IMR-90 (cell line): ENCODE results near the gene FGGY. TPM values are rescaled to one million over a fixed set of nuclear protein-coding genes. Genes with fewer than 3 reads are reported as not detected.
A peak's percentile ranks its signal among the peaks of the same experiment; 100 is the strongest.

Experiments
- ATAC-seq: fragments of 200-7000 bp; cut with Tn5 transposase; 2 replicates; pipeline ENCODE4 v1.9.1; 2020; ENCODE audit warnings: low read depth, mild to moderate bottlenecking, moderate library complexity
- BruUV-seq: library from RNA; stranded (reverse); fragments of 400-500 nt; replicated peaks from 2 replicates; lab custom pipeline; 2021; lab: Mats Ljungman, UMichigan
- CTCF ChIA-PET: fragments of 300-600 bp; formaldehyde crosslinking; extraction: SDS; loops from one replicate; lab custom pipeline; 2021; ENCODE audit warnings: antibody characterized with exemption; lab: Yijun Ruan, JAX
- POLR2A ChIA-PET: fragments of 300-600 bp; sonication (Branson Sonifier 250); formaldehyde crosslinking; loops from one replicate; lab custom pipeline; 2022; ENCODE audit warnings: antibody characterized with exemption; ENCODE audit not compliant: unreplicated experiment; lab: Charles Lee
- DNase-seq: peaks from one replicate; pipeline ENCODE4 v3.0.0; 2013
- H2AFZ ChIP-seq: replicated peaks from 2 replicates; pipeline ENCODE3; 2013; ENCODE audit warnings: low read length, mild to moderate bottlenecking; ENCODE audit not compliant: poor library complexity
- H2AK5ac ChIP-seq: 2 replicates; pipeline ENCODE4 v1.6.1; 2013; ENCODE audit warnings: low read depth, low read length, inconsistent platforms
- H2AK9ac ChIP-seq: replicated peaks from 2 replicates; pipeline ENCODE3; 2013; ENCODE audit warnings: mild to moderate bottlenecking, low read depth, low read length, moderate library complexity; ENCODE audit not compliant: poor library complexity
- H2BK120ac ChIP-seq: 2 replicates; pipeline ENCODE4 v1.6.1; 2013; ENCODE audit warnings: low read depth, low read length, inconsistent platforms
- H2BK15ac ChIP-seq: 3 replicates; pipeline ENCODE4 v1.6.1; 2013; ENCODE audit warnings: low read depth, low read length, inconsistent platforms
- H2BK20ac ChIP-seq: 2 replicates; pipeline ENCODE4 v1.6.1; 2013; ENCODE audit warnings: low read depth, mild to moderate bottlenecking, inconsistent platforms, low read length, moderate library complexity
- H2BK5ac ChIP-seq: 2 replicates; pipeline ENCODE4 v1.6.1; 2013; ENCODE audit warnings: mild to moderate bottlenecking, low read depth, low read length, inconsistent platforms; ENCODE audit not compliant: poor library complexity, severe bottlenecking
- H3K14ac ChIP-seq: replicated peaks from 2 replicates; pipeline ENCODE4 v1.6.1; 2013; ENCODE audit warnings: low read depth, low read length, inconsistent platforms
- H3K18ac ChIP-seq: 2 replicates; pipeline ENCODE4 v1.6.1; 2013; ENCODE audit warnings: low read depth, low read length, control low read depth
- H3K23ac ChIP-seq: 2 replicates; pipeline ENCODE4 v1.6.1; 2013; ENCODE audit warnings: low read depth, low read length, inconsistent platforms
- H3K27ac ChIP-seq: 2 replicates; pipeline ENCODE4 v1.5.1; 2013; ENCODE audit warnings: mild to moderate bottlenecking, control low read depth, low read length; ENCODE audit not compliant: insufficient read depth
- H3K27me3 ChIP-seq: 2 replicates; pipeline ENCODE4 v1.6.1; 2013; ENCODE audit warnings: low read length; ENCODE audit not compliant: control insufficient read depth, insufficient read depth
- H3K36me3 ChIP-seq: 2 replicates; pipeline ENCODE4 v1.6.1; 2013; ENCODE audit warnings: low read length, mixed read lengths; ENCODE audit not compliant: control insufficient read depth, insufficient read depth
- H3K4ac ChIP-seq: 2 replicates; pipeline ENCODE4 v1.6.1; 2013; ENCODE audit warnings: low read depth, low read length, inconsistent platforms
- H3K4me1 ChIP-seq: 2 replicates; pipeline ENCODE4 v1.6.1; 2013; ENCODE audit warnings: low read length, mixed read lengths; ENCODE audit not compliant: control insufficient read depth, insufficient read depth
- H3K4me2 ChIP-seq: 2 replicates; pipeline ENCODE4 v1.6.1; 2013; ENCODE audit warnings: low read depth, mild to moderate bottlenecking, control low read depth, low read length, moderate library complexity
- H3K4me3 ChIP-seq: 2 replicates; pipeline ENCODE4 v1.5.1; 2013; ENCODE audit warnings: low read depth, mild to moderate bottlenecking, control low read depth, low read length, moderate library complexity; ENCODE audit not compliant: insufficient read depth
- H3K56ac ChIP-seq: 2 replicates; pipeline ENCODE4 v1.6.1; 2013; ENCODE audit warnings: low read length, inconsistent platforms; ENCODE audit not compliant: insufficient read depth; ENCODE audit errors: extremely low read depth
- H3K79me1 ChIP-seq, 2 experiments: 2 replicates each; pipeline ENCODE4 v1.6.1; 2013; ENCODE audit warnings: low read length in 2 of 2, inconsistent platforms in 1 of 2, low read depth in 1 of 2
- H3K9ac ChIP-seq: 2 replicates; pipeline ENCODE4 v1.6.1; 2013; ENCODE audit warnings: low read depth, low read length, control low read depth
- H3K9me1 ChIP-seq: 2 replicates; pipeline ENCODE4 v1.6.1; 2013; ENCODE audit warnings: low read length, inconsistent platforms; ENCODE audit not compliant: insufficient read depth
- H3K9me3 ChIP-seq: 2 replicates; pipeline ENCODE4 v1.6.1; 2013; ENCODE audit warnings: low read length; ENCODE audit not compliant: control insufficient read depth, insufficient read depth
- H4K20me1 ChIP-seq: 2 replicates; pipeline ENCODE4 v1.6.1; 2013; ENCODE audit warnings: low read length, inconsistent platforms; ENCODE audit not compliant: insufficient read depth
- H4K5ac ChIP-seq: 2 replicates; pipeline ENCODE4 v1.6.1; 2013; ENCODE audit warnings: mild to moderate bottlenecking, low read depth, low read length, control low read depth
- H4K8ac ChIP-seq, 2 experiments: 2 replicates each; pipeline ENCODE4 v1.6.1; 2013; ENCODE audit warnings: low read depth in 2 of 2, low read length in 2 of 2, control low read depth in 1 of 2, inconsistent platforms in 1 of 2
- H4K91ac ChIP-seq: 2 replicates; pipeline ENCODE4 v1.6.1; 2013; ENCODE audit warnings: low read depth, low read length, inconsistent platforms; ENCODE audit not compliant: insufficient read depth
- BHLHE40 ChIP-seq: fragments of 150-350 bp; IDR thresholded peaks from 2 replicates; pipeline ENCODE4 v1.6.1; 2016; ENCODE audit warnings: mild to moderate bottlenecking, low read depth, low read length
- CEBPB ChIP-seq: IDR thresholded peaks from 2 replicates; pipeline ENCODE4 v1.6.1; 2012; ENCODE audit warnings: low read depth, low read length, improper control_type of control experiment
- CHD1 ChIP-seq: IDR thresholded peaks from 2 replicates; pipeline ENCODE4 v1.6.1; 2012; ENCODE audit warnings: low read depth, low read length, improper control_type of control experiment
- FOS ChIP-seq: fragments of 150-350 bp; IDR thresholded peaks from 2 replicates; pipeline ENCODE4 v1.6.1; 2016; ENCODE audit warnings: low read depth, low read length
- MAFK ChIP-seq: IDR thresholded peaks from 2 replicates; pipeline ENCODE4 v1.6.1; 2012; ENCODE audit warnings: low read depth, low read length, improper control_type of control experiment
- MAZ ChIP-seq: IDR thresholded peaks from 2 replicates; pipeline ENCODE4 v1.6.1; 2012; ENCODE audit warnings: low read depth, mild to moderate bottlenecking, low read length, improper control_type of control experiment, moderate library complexity, borderline replicate concordance
- MXI1 ChIP-seq: IDR thresholded peaks from 2 replicates; pipeline ENCODE4 v1.6.1; 2012; ENCODE audit warnings: low read depth, mild to moderate bottlenecking, low read length, moderate library complexity, borderline replicate concordance
- NFE2L2 ChIP-seq: fragments of 150-350 bp; IDR thresholded peaks from 2 replicates; pipeline ENCODE4 v1.6.1; 2016; ENCODE audit warnings: low read depth, mild to moderate bottlenecking, low read length
- POLR2A ChIP-seq: IDR thresholded peaks from 2 replicates; pipeline ENCODE4 v1.6.1; 2012; ENCODE audit warnings: mild to moderate bottlenecking, low read depth, low read length
- RCOR1 ChIP-seq: IDR thresholded peaks from 2 replicates; pipeline ENCODE4 v1.6.1; 2012; ENCODE audit warnings: mild to moderate bottlenecking, low read length, improper control_type of control experiment; ENCODE audit not compliant: insufficient replicate concordance
- SMC3 ChIP-seq: fragments of 150-350 bp; IDR thresholded peaks from 2 replicates; pipeline ENCODE4 v1.6.1; 2016; ENCODE audit warnings: low read depth, mild to moderate bottlenecking, antibody characterized with exemption, low read length, moderate library complexity
- USF2 ChIP-seq: fragments of 150-350 bp; IDR thresholded peaks from 2 replicates; pipeline ENCODE4 v1.6.1; 2017; ENCODE audit warnings: mild to moderate bottlenecking, antibody characterized with exemption, low read length, low read depth
- WGBS, 2 experiments: methylation state at CpG; one replicate each; pipeline versions ENCODE4 v1.1.5 to v1.1.7; 2013; ENCODE audit warnings: missing lambda C conversion rate in 2 of 2; ENCODE audit not compliant: insufficient read length in 1 of 2; ENCODE audit errors: extremely low coverage in 2 of 2; 5-methylcytosine and 5-hydroxymethylcytosine counted together
- dilution Hi-C: fragments of 300-500 bp; cut with HindIII; formaldehyde crosslinking; loops from one replicate; pipeline ENCODE4 v1.14.3; 2018; ENCODE audit warnings: low sequenced_read_pairs; ENCODE audit not compliant: unreplicated experiment
- in situ Hi-C: fragments of 300-500 bp; cut with MboI; formaldehyde crosslinking; loops from 3 replicates; pipeline ENCODE4 v1.14.3; 2019; ENCODE audit warnings: low sequenced_read_pairs, inconsistent platforms, mixed read lengths
- intact Hi-C: fragments of 100-400 bp; cut with micrococcal nuclease; formaldehyde crosslinking; loops from 2 replicates; pipeline ENCODE4 v1.10.0; 2022
- polyA plus RNA-seq, 3 experiments: library from polyadenylated mRNA; depleted of rRNA; stranded (reverse); fragments of >200 nt; gene quantifications; 2 replicates each; pipeline ENCODE4 v1.2.3, GENCODE V29; 2012; ENCODE audit warnings: low replicate concordance in 1 of 3
- total RNA-seq: library from RNA; depleted of rRNA; stranded (reverse); fragments of >200 nt; gene quantifications from 2 replicates; pipeline ENCODE4 v1.2.3, GENCODE V29; 2012
- TF ChIP-seq, protein P1 (sequence below): fragments of 150-350 bp; IDR thresholded peaks from 2 replicates; pipeline ENCODE4 v1.6.1; 2016; ENCODE audit warnings: low read depth, mild to moderate bottlenecking, low read length, moderate library complexity, borderline replicate concordance
- TF ChIP-seq, protein P2 (sequence below): conservative IDR thresholded peaks from 2 replicates; pipeline ENCODE4 v1.5.1; 2012; ENCODE audit warnings: mild to moderate bottlenecking, low read depth, low read length, improper control_type of control experiment

FGGY gene
- total and polyA plus RNA-seq, 2 of the 4 experiments (the other 2 are of a cell fraction), result 5.6 to 14.0 TPM

DNA sequence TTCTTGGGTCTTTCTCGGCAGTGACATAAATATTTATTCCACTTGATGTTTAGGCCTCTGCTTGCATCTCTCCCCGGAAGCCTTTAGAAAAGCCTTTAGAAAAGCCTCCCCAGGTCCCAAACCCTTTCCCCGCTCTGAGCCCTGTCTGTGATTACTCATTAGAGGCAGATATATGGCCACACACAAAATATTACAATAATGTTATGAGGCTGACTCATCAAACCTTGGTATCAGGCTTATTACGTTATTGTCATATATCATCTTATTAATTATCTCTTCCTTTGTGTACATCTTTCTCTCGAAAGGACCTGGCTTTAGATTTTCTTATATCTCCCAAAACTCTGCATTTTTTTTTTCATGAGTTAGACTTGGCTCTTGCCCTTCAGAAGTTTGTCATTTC, 69.5 kb downstream of the FGGY start:
- intact Hi-C loops (loop anchor here (5.0 kb wide), 2 partner anchors 331 to 584 kb away; partner anchors contain the start of gene JUN), in situ Hi-C loops (no loop called here), dilution Hi-C loops (no loop called here)
- ATAC-seq, result no peak
- ChIA-PET CTCF (no interaction called here), POLR2A (no interaction called here)
- Histone ChIP-seq H2BK120ac (no peak overlapping the region), H3K79me1 (no peaks in the 10 kb centered on the region), H3K23ac (no peak overlapping the region), H3K4me2 (no peak overlapping the region), H3K36me3 (no peaks in the 10 kb centered on the region), H3K27me3 (no peaks in the 10 kb centered on the region), H3K4me3 (no peak overlapping the region), H2AK5ac (no peak overlapping the region), H4K20me1 (no peaks in the 10 kb centered on the region), H3K9ac (no peak overlapping the region), H2AFZ (no peak overlapping the region), H2AK9ac (no peak overlapping the region), H2BK15ac (no peak overlapping the region), H3K27ac (no peak overlapping the region), H2BK5ac (no peak overlapping the region), H3K14ac (no peak overlapping the region), H3K18ac (no peak overlapping the region), H3K56ac (no peak overlapping the region), H3K9me1 (peaks cover 8% of the 10 kb centered on the region; the same call in 1 of the 2 replicates), H3K4ac (no peak overlapping the region), H2BK20ac (no peak overlapping the region), H4K91ac (no peak overlapping the region), H3K4me1 (peaks cover 14% of the 10 kb centered on the region), H4K5ac (no peak overlapping the region), H3K9me3 (no peaks in the 10 kb centered on the region), H4K8ac (no peak overlapping the region)
- DNase-seq, result peak; percentile 41
- WGBS, 2 experiments, result no CpG with 5 or more reads among the region's 5 CpGs
- BruUV-seq, result no TSS peak
- TF ChIP-seq MAFK (no peak), CHD1 (no peak), MAZ (no peak), RCOR1 (no peak), BHLHE40 (no peak), SMC3 (no peak), POLR2A (no peak), MXI1 (no peak), NFE2L2 (no peak), USF2 (no peak), CEBPB (no peak), FOS (no peak)
- TF ChIP-seq, protein P1, sequence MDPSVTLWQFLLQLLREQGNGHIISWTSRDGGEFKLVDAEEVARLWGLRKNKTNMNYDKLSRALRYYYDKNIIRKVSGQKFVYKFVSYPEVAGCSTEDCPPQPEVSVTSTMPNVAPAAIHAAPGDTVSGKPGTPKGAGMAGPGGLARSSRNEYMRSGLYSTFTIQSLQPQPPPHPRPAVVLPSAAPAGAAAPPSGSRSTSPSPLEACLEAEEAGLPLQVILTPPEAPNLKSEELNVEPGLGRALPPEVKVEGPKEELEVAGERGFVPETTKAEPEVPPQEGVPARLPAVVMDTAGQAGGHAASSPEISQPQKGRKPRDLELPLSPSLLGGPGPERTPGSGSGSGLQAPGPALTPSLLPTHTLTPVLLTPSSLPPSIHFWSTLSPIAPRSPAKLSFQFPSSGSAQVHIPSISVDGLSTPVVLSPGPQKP, result no peak
- TF ChIP-seq, protein P2, sequence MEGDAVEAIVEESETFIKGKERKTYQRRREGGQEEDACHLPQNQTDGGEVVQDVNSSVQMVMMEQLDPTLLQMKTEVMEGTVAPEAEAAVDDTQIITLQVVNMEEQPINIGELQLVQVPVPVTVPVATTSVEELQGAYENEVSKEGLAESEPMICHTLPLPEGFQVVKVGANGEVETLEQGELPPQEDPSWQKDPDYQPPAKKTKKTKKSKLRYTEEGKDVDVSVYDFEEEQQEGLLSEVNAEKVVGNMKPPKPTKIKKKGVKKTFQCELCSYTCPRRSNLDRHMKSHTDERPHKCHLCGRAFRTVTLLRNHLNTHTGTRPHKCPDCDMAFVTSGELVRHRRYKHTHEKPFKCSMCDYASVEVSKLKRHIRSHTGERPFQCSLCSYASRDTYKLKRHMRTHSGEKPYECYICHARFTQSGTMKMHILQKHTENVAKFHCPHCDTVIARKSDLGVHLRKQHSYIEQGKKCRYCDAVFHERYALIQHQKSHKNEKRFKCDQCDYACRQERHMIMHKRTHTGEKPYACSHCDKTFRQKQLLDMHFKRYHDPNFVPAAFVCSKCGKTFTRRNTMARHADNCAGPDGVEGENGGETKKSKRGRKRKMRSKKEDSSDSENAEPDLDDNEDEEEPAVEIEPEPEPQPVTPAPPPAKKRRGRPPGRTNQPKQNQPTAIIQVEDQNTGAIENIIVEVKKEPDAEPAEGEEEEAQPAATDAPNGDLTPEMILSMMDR, result no peak
